Measurements from ENCODE around the gene TCOF1. TPM values are rescaled to one million over a fixed set of nuclear protein-coding genes. Genes with fewer than 3 reads are reported as not detected.

TCOF1 gene
- 14.3 TPM for polyA plus RNA-seq (2013, experiment 1 of 2)
- 13.1 TPM for polyA plus RNA-seq (2013, experiment 2 of 2)

- H4K8ac ChIP-seq (ENCODE audit: low read length): peak within 1 kb of the TSS; percentile 93
- peak; percentile 95 for DNase-seq
- H3K4me2 ChIP-seq (ENCODE audit: low read length, poor library complexity, severe bottlenecking): peak within 1 kb of the TSS; percentile 84
- H2AFZ ChIP-seq (ENCODE audit: low read depth, low read length): peak within 1 kb of the TSS; percentile 44
- peaks cover 19% of the 10 kb centered on the region for H3K79me1 ChIP-seq (replicated peaks; ENCODE audit: low read length, poor library complexity, severe bottlenecking)
- H3K23ac ChIP-seq (ENCODE audit: low read length in 2 of 2): peak within 1 kb of the TSS in 1 of 2 experiments; percentile 24
- peak within 1 kb of the TSS; percentile 79 to 89 for H3K4me3 ChIP-seq (ENCODE audit: insufficient read depth in 1 of 2, low read depth in 1 of 2, low read length in 2 of 2)
- H2AK5ac ChIP-seq (ENCODE audit: low read length, severe bottlenecking): no peak within 1 kb of the TSS
- H3K4me1 ChIP-seq (ENCODE audit: control insufficient read depth, insufficient read depth, low read depth, low read length): peaks cover 6% of the 10 kb centered on the region
- H2BK12ac ChIP-seq (ENCODE audit: low read length in 2 of 2): peak within 1 kb of the TSS; percentile 67 to 69
- H3K36me3 ChIP-seq (ENCODE audit: control insufficient read depth in 1 of 2, insufficient read depth in 2 of 2, low read depth in 1 of 2, low read length in 2 of 2): peaks cover 19 to 20% of the 10 kb centered on the region in 2 experiments
- H3K9ac ChIP-seq (ENCODE audit: low read length): peak within 1 kb of the TSS; percentile 89
- H2BK120ac ChIP-seq (ENCODE audit: low read depth, low read length): peak within 1 kb of the TSS; percentile 0
- H2BK15ac ChIP-seq (ENCODE audit: low read depth, poor library complexity, severe bottlenecking): no peak within 1 kb of the TSS
- H3K9me3 ChIP-seq (ENCODE audit: control insufficient read depth, low read length): no peaks in the 10 kb centered on the region
- 1% methylated on average over 75 of the region's 90 CpGs for whole genome bisulfite sequencing
- no peak within 1 kb of the TSS for H3K27ac ChIP-seq (ENCODE audit: low read length, poor library complexity, severe bottlenecking)
- H3K4ac ChIP-seq (ENCODE audit: low read depth in 1 of 2, low read length in 2 of 2): peak within 1 kb of the TSS; percentile 20 to 54
- H3K27me3 ChIP-seq (ENCODE audit: control insufficient read depth in 1 of 2, insufficient read depth in 1 of 2, low read length in 2 of 2): no peaks in the 10 kb centered on the region
- H3K14ac ChIP-seq (ENCODE audit: low read length in 2 of 2): peak within 1 kb of the TSS in 1 of 2 experiments; percentile 22
- peak within 1 kb of the TSS; percentile 11 for H4K91ac ChIP-seq (ENCODE audit: low read length)
- no peak within 1 kb of the TSS for H2BK5ac ChIP-seq (ENCODE audit: low read depth, low read length, poor library complexity, severe bottlenecking)
- peak within 1 kb of the TSS; percentile 61 to 64 for H3K18ac ChIP-seq (ENCODE audit: low read depth in 1 of 2, low read length in 2 of 2)
Observed at GRCh38 chr5:150357326-150358260, at the start of gene TCOF1. Gene TCOF1 (plus strand): TSS chr5:150357697. CDS start chr5:150357747, 50 bp downstream.

GRCh38 chr5:150309101-150309885, 48.2 kb upstream of the TCOF1 start:
- Histone ChIP-seq H3K9ac (ENCODE audit: low read length) (no peak overlapping the region), H3K27ac (ENCODE audit: low read length, poor library complexity, severe bottlenecking) (no peak overlapping the region), H3K4ac (ENCODE audit: low read depth in 1 of 2, low read length in 2 of 2) (no peak overlapping the region), H4K91ac (ENCODE audit: low read length) (no peak overlapping the region), H3K27me3 (ENCODE audit: control insufficient read depth in 1 of 2, insufficient read depth in 1 of 2, low read length in 2 of 2) (no peaks in the 10 kb centered on the region), H4K8ac (ENCODE audit: low read length) (no peak overlapping the region), H2AFZ (ENCODE audit: low read depth, low read length) (no peak overlapping the region), H2BK120ac (ENCODE audit: low read depth, low read length) (no peak overlapping the region), H3K23ac (ENCODE audit: low read length in 2 of 2) (no peak overlapping the region), H2BK15ac (ENCODE audit: low read depth, poor library complexity, severe bottlenecking) (no peak overlapping the region), H2BK5ac (ENCODE audit: low read depth, low read length, poor library complexity, severe bottlenecking) (no peak overlapping the region), H3K36me3 (ENCODE audit: control insufficient read depth in 1 of 2, insufficient read depth in 2 of 2, low read depth in 1 of 2, low read length in 2 of 2) (no peaks in the 10 kb centered on the region), H3K4me2 (ENCODE audit: low read length, poor library complexity, severe bottlenecking) (no peak overlapping the region), H3K9me3 (ENCODE audit: control insufficient read depth, low read length) (no peaks in the 10 kb centered on the region), H3K14ac (ENCODE audit: low read length in 2 of 2) (no peak overlapping the region), H3K4me1 (ENCODE audit: control insufficient read depth, insufficient read depth, low read depth, low read length) (peaks cover 11% of the 10 kb centered on the region), H2AK5ac (ENCODE audit: low read length, severe bottlenecking) (peak overlapping the region; percentile 72), H2BK12ac (ENCODE audit: low read length in 2 of 2) (no peak overlapping the region), H3K4me3 (ENCODE audit: insufficient read depth in 1 of 2, low read depth in 1 of 2, low read length in 2 of 2) (no peak overlapping the region), H3K79me1 (replicated peaks; ENCODE audit: low read length, poor library complexity, severe bottlenecking) (no peaks in the 10 kb centered on the region), H3K18ac (ENCODE audit: low read depth in 1 of 2, low read length in 2 of 2) (no peak overlapping the region)
- no peak for DNase-seq
- WGBS: 67% methylated on average over 7 of the region's 7 CpGs

DNA sequence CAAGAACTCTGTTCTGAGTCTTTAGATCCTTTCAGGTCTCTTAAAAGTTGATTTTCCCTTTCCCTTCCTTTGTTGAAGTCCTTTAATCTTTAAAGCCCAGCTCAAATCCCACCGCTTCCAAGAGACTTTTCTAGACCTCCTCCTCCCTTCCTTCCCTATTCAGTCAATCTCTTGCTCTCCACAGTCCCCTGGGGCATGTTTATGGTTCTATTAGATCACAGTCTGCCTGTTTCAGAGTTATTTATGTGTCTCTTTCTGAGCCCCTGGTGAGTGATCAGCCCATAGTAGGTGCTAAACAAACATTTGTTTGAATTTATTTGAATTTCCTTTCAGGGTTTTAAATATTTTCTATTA, 47.6 kb upstream of the TCOF1 start:
- no peak overlapping the region for H3K18ac ChIP-seq (ENCODE audit: low read depth in 1 of 2, low read length in 2 of 2)
- H3K14ac ChIP-seq (ENCODE audit: low read length in 2 of 2): no peak overlapping the region
- no peak overlapping the region for H3K9ac ChIP-seq (ENCODE audit: low read length)
- H3K36me3 ChIP-seq (ENCODE audit: control insufficient read depth in 1 of 2, insufficient read depth in 2 of 2, low read depth in 1 of 2, low read length in 2 of 2): no peaks in the 10 kb centered on the region
- WGBS: no CpG with 5 or more reads among the region's 1 CpG
- no peak overlapping the region for H2BK5ac ChIP-seq (ENCODE audit: low read depth, low read length, poor library complexity, severe bottlenecking)
- H2AFZ ChIP-seq (ENCODE audit: low read depth, low read length): no peak overlapping the region
- H3K27me3 ChIP-seq (ENCODE audit: control insufficient read depth in 1 of 2, insufficient read depth in 1 of 2, low read length in 2 of 2): no peaks in the 10 kb centered on the region
- H3K79me1 ChIP-seq (replicated peaks; ENCODE audit: low read length, poor library complexity, severe bottlenecking): no peaks in the 10 kb centered on the region
- H3K4ac ChIP-seq (ENCODE audit: low read depth in 1 of 2, low read length in 2 of 2): no peak overlapping the region
- no peak overlapping the region for H2BK15ac ChIP-seq (ENCODE audit: low read depth, poor library complexity, severe bottlenecking)
- no peak overlapping the region for H3K27ac ChIP-seq (ENCODE audit: low read length, poor library complexity, severe bottlenecking)
- no peak overlapping the region for H2AK5ac ChIP-seq (ENCODE audit: low read length, severe bottlenecking)
- DNase-seq: no peak
- no peak overlapping the region for H4K91ac ChIP-seq (ENCODE audit: low read length)
- H4K8ac ChIP-seq (ENCODE audit: low read length): no peak overlapping the region
- H3K23ac ChIP-seq (ENCODE audit: low read length in 2 of 2): no peak overlapping the region
- H2BK120ac ChIP-seq (ENCODE audit: low read depth, low read length): no peak overlapping the region
- no peaks in the 10 kb centered on the region for H3K9me3 ChIP-seq (ENCODE audit: control insufficient read depth, low read length)
- no peak overlapping the region for H3K4me3 ChIP-seq (ENCODE audit: insufficient read depth in 1 of 2, low read depth in 1 of 2, low read length in 2 of 2)
- H3K4me1 ChIP-seq (ENCODE audit: control insufficient read depth, insufficient read depth, low read depth, low read length): peaks cover 13% of the 10 kb centered on the region
- H3K4me2 ChIP-seq (ENCODE audit: low read length, poor library complexity, severe bottlenecking): no peak overlapping the region
- no peak overlapping the region for H2BK12ac ChIP-seq (ENCODE audit: low read length in 2 of 2)

DNA sequence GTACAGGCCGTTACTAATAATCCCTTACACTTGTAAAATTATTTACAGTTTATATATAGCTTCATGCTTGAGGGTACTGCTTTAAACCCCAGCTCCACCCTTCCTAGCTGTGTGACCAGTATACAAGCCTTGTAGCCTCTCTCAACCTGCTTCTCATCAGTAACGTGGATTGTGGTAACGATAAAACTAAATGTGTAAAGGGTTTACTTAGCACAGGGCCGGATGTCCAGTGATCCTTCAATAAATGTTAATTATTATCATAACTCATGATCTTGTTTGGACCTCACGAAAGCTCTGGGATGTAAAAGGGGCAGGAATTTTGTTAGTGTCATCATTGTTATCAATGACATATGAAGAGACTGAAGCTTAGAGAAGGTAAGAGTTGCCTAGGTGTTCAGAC, 47.3 kb upstream of the TCOF1 start:
- Histone ChIP-seq H3K27ac (ENCODE audit: low read length, poor library complexity, severe bottlenecking) (no peak overlapping the region), H3K4me3 (ENCODE audit: insufficient read depth in 1 of 2, low read depth in 1 of 2, low read length in 2 of 2) (no peak overlapping the region), H3K18ac (ENCODE audit: low read depth in 1 of 2, low read length in 2 of 2) (no peak overlapping the region), H3K27me3 (ENCODE audit: control insufficient read depth in 1 of 2, insufficient read depth in 1 of 2, low read length in 2 of 2) (no peaks in the 10 kb centered on the region), H3K9ac (ENCODE audit: low read length) (no peak overlapping the region), H2AFZ (ENCODE audit: low read depth, low read length) (no peak overlapping the region), H3K79me1 (replicated peaks; ENCODE audit: low read length, poor library complexity, severe bottlenecking) (no peaks in the 10 kb centered on the region), H3K4me2 (ENCODE audit: low read length, poor library complexity, severe bottlenecking) (no peak overlapping the region), H2BK120ac (ENCODE audit: low read depth, low read length) (no peak overlapping the region), H3K14ac (ENCODE audit: low read length in 2 of 2) (no peak overlapping the region), H4K8ac (ENCODE audit: low read length) (no peak overlapping the region), H3K4me1 (ENCODE audit: control insufficient read depth, insufficient read depth, low read depth, low read length) (peaks cover 13% of the 10 kb centered on the region), H2AK5ac (ENCODE audit: low read length, severe bottlenecking) (no peak overlapping the region), H2BK15ac (ENCODE audit: low read depth, poor library complexity, severe bottlenecking) (no peak overlapping the region), H3K9me3 (ENCODE audit: control insufficient read depth, low read length) (no peaks in the 10 kb centered on the region), H3K36me3 (ENCODE audit: control insufficient read depth in 1 of 2, insufficient read depth in 2 of 2, low read depth in 1 of 2, low read length in 2 of 2) (no peaks in the 10 kb centered on the region), H3K4ac (ENCODE audit: low read depth in 1 of 2, low read length in 2 of 2) (no peak overlapping the region), H2BK12ac (ENCODE audit: low read length in 2 of 2) (no peak overlapping the region), H2BK5ac (ENCODE audit: low read depth, low read length, poor library complexity, severe bottlenecking) (no peak overlapping the region), H4K91ac (ENCODE audit: low read length) (no peak overlapping the region), H3K23ac (ENCODE audit: low read length in 2 of 2) (no peak overlapping the region)
- WGBS: 98% methylated on average over 1 of the region's 5 CpGs
- no peak for DNase-seq

Measured in mesenchymal stem cell (in vitro differentiated cells and primary cell).